B cell (primary cell): Measurements from ENCODE around the gene KHK. TPM values are rescaled to one million over a fixed set of nuclear protein-coding genes. Genes with fewer than 3 reads are reported as not detected.

Source experiments
- ATAC-seq: fragments of 200-7000 bp; cut with Tn5 transposase; one replicate; pipeline ENCODE4 v1.10.0; 2021; ENCODE audit warnings: low read depth, mild to moderate bottlenecking, moderate number of reproducible peaks, moderate library complexity
- CTCF ChIA-PET: fragments of 350-600 bp; sonication (Branson Sonifier 250); formaldehyde crosslinking; loops from one replicate; lab custom pipeline; 2021; ENCODE audit warnings: antibody characterized with exemption, inconsistent platforms; lab: Charles Lee
- POLR2A ChIA-PET: fragments of 350-600 bp; sonication (Branson Sonifier 250); formaldehyde crosslinking; loops from one replicate; lab custom pipeline; 2021; ENCODE audit warnings: antibody characterized with exemption; lab: Charles Lee
- DNase-seq: peaks from one replicate; pipeline ENCODE4 v3.0.0; 2013
- H2AFZ ChIP-seq: 2 replicates; pipeline ENCODE4 v1.6.1; 2012; ENCODE audit warnings: mild to moderate bottlenecking, low read depth, low read length; ENCODE audit not compliant: insufficient read depth, poor library complexity, severe bottlenecking
- H3K27ac ChIP-seq, 2 donors: 1 replicate in 1 of 2; 2 replicates in 1 of 2; pipeline ENCODE4 v1.5.1; 2012 to 2013; ENCODE audit warnings: low read length in 2 of 2, mild to moderate bottlenecking in 2 of 2, moderate library complexity in 1 of 2
- H3K27me3 ChIP-seq, 4 experiments: fragments of 200-600 bp in 1 of 4; sonication (generic) in 1 of 4; replicated peaks in 1 of 4; 1 replicate in 2 of 4; 2 replicates in 2 of 4; pipeline versions ENCODE4 v1.6.1 to v1.7.0; 2013 to 2016; ENCODE audit warnings: low read length in 3 of 4, mild to moderate bottlenecking in 2 of 4, mixed read lengths in 1 of 4, moderate library complexity in 1 of 4; ENCODE audit not compliant: insufficient read depth in 4 of 4, control insufficient read depth in 3 of 4; ENCODE audit errors: control extremely low read depth in 1 of 4
- H3K36me3 ChIP-seq, 2 experiments: replicated peaks in 1 of 2; 1 replicate in 1 of 2; 2 replicates in 1 of 2; pipeline versions ENCODE4 v1.6.1 to v1.7.1; 2013; ENCODE audit warnings: low read length in 1 of 2; ENCODE audit not compliant: insufficient read depth in 2 of 2, control insufficient read depth in 1 of 2; ENCODE audit errors: control extremely low read depth in 1 of 2, extremely low read depth in 1 of 2
- H3K4me1 ChIP-seq, 2 donors: fragments of 200-600 bp in 1 of 2; sonication (generic) in 1 of 2; 1 replicate in 1 of 2; 2 replicates in 1 of 2; pipeline versions ENCODE4 v1.5.1 to v1.6.1; 2013 to 2017; ENCODE audit warnings: low read length in 2 of 2; ENCODE audit not compliant: control insufficient read depth in 2 of 2, insufficient read depth in 2 of 2
- H3K4me2 ChIP-seq: replicated peaks from 2 replicates; pipeline ENCODE3; 2012; ENCODE audit warnings: mild to moderate bottlenecking, low read depth, low read length; ENCODE audit not compliant: poor library complexity, severe bottlenecking
- H3K4me3 ChIP-seq, 5 experiments: fragments of 200-600 bp in 1 of 5; sonication (generic) in 1 of 5; 1 replicate in 3 of 5; 2 replicates in 2 of 5; pipeline versions ENCODE4 v1.5.1 to v1.7.0; 2011 to 2016; ENCODE audit warnings: low read length in 4 of 5, mild to moderate bottlenecking in 4 of 5, low read depth in 2 of 5, control low read depth in 1 of 5, moderate library complexity in 1 of 5; ENCODE audit not compliant: insufficient read depth in 1 of 5; ENCODE audit errors: control extremely low read depth in 1 of 5, extremely low read depth in 1 of 5
- H3K79me2 ChIP-seq: fragments of 200-600 bp; sonication (generic); one replicate; pipeline ENCODE4 v1.6.0; 2016; ENCODE audit warnings: low read length; ENCODE audit not compliant: control insufficient read depth, insufficient read depth
- H3K9ac ChIP-seq: fragments of 200-600 bp; sonication (generic); 2 replicates; pipeline ENCODE4 v1.6.1; 2017; ENCODE audit warnings: mild to moderate bottlenecking, low read length, moderate library complexity
- H3K9me3 ChIP-seq, 3 donors: one replicate each; pipeline versions ENCODE4 v1.6.1 to v1.7.1; 2013; ENCODE audit warnings: low read length in 2 of 3; ENCODE audit not compliant: control insufficient read depth in 2 of 3, insufficient read depth in 1 of 3; ENCODE audit errors: control extremely low read depth in 1 of 3
- H4K20me1 ChIP-seq: 2 replicates; pipeline ENCODE4 v1.6.0; 2012; ENCODE audit warnings: mild to moderate bottlenecking, low read length; ENCODE audit not compliant: insufficient read depth, control insufficient read depth, poor library complexity, severe bottlenecking
- H3K27ac Mint-ChIP-seq: one replicate; pipeline ENCODE4 v1.8.0; 2021; ENCODE audit warnings: mixed read lengths
- H3K27me3 Mint-ChIP-seq: one replicate; pipeline ENCODE4 v1.8.0; 2021; ENCODE audit warnings: mixed read lengths
- H3K4me1 Mint-ChIP-seq: one replicate; pipeline ENCODE4 v1.8.0; 2021; ENCODE audit warnings: mixed read lengths
- H3K4me3 Mint-ChIP-seq: one replicate; pipeline ENCODE4 v1.8.0; 2021; ENCODE audit warnings: mixed read lengths
- H3K9me3 Mint-ChIP-seq: one replicate; pipeline ENCODE4 v1.8.0; 2022; ENCODE audit warnings: mixed read lengths; ENCODE audit not compliant: insufficient read depth
- EZH2 ChIP-seq: IDR thresholded peaks from 2 replicates; pipeline ENCODE4 v1.6.1; 2012; ENCODE audit warnings: borderline replicate concordance, low read depth, mild to moderate bottlenecking, moderate library complexity, low read length; ENCODE audit not compliant: insufficient read depth, poor library complexity, severe bottlenecking
- WGBS: methylation state at CpG from one replicate; pipeline ENCODE4 v1.1.5; 2013; ENCODE audit warnings: missing lambda C conversion rate; ENCODE audit not compliant: insufficient coverage; 5-methylcytosine and 5-hydroxymethylcytosine counted together
- intact Hi-C: fragments of 100-400 bp; cut with micrococcal nuclease; formaldehyde crosslinking; loops from one replicate; pipeline ENCODE4 v1.10.0; 2022
- polyA plus RNA-seq: library from polyadenylated mRNA; depleted of rRNA; stranded (reverse); fragments of >200 nt; gene quantifications from 2 replicates; pipeline ENCODE4 v1.2.3, GENCODE V29; 2012
- total RNA-seq, 2 donors: library from RNA; stranded (reverse); fragments of 120-200 nt in 1 of 2; gene quantifications; 1 replicate in 1 of 2; 2 replicates in 1 of 2; pipeline versions ENCODE4 v1.2.3 to v1.2.4, GENCODE V29; 2013 to 2022
- TF ChIP-seq, protein P1 (sequence below): fragments of 200-600 bp; IDR thresholded peaks from one replicate; pipeline ENCODE4 v1.8.0; 2022; ENCODE audit warnings: antibody characterized with exemption, mild to moderate bottlenecking

KHK gene
- total and polyA plus RNA-seq, 2 donors (not counting 1 experiment from before 2014, with no cell fraction given), result 3.3 to 4.0 TPM

DNA sequence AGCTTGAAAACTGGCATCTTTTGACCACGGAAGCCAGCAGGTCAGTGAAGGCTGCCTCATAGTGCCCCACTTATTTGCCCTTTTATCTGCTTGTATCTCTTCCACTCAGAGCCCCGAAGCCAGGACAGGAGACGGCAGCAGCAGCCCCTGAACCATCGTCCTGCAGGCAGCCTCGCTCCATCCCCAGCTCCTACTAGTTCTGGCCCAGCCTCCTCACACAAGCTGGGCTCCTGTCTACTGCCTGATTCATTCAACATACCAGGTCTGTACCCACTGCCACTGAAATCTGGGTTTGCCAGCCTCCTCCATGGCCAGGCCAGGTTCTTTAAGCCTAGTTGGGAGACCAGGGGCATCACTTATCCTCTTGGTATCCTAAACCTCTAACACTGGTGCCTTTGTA, 19.2 kb upstream of the KHK start:
- Histone ChIP-seq H3K79me2 (peaks cover 39% of the 10 kb centered on the region), H3K4me2 (no peak overlapping the region), H3K9me3 (no peaks in the 10 kb centered on the region), H3K9ac (no peak overlapping the region), H3K36me3 (peaks cover 6 to 40% of the 10 kb centered on the region in 2 experiments), H4K20me1 (peaks cover 17% of the 10 kb centered on the region), H3K27ac (no peak overlapping the region), H3K4me1 (peaks cover 19 to 25% of the 10 kb centered on the region in 2 donors), H3K4me3 (no peak overlapping the region), H3K27me3 (no peaks in the 10 kb centered on the region), H2AFZ (no peak overlapping the region)
- no peak for ATAC-seq
- POLR2A ChIA-PET, result interaction anchor here (0.5 to 1.8 kb wide), 3 partner anchors 13 to 338 kb away, joined by 3 to 7 read pairs (median 6); partner anchors contain the start of gene AGBL5
- CTCF ChIA-PET, result no interaction called here
- H3K4me3 Mint-ChIP-seq, result no peak overlapping the region
- H3K9me3 Mint-ChIP-seq, result no peaks in the 10 kb centered on the region
- TF ChIP-seq, protein P1, sequence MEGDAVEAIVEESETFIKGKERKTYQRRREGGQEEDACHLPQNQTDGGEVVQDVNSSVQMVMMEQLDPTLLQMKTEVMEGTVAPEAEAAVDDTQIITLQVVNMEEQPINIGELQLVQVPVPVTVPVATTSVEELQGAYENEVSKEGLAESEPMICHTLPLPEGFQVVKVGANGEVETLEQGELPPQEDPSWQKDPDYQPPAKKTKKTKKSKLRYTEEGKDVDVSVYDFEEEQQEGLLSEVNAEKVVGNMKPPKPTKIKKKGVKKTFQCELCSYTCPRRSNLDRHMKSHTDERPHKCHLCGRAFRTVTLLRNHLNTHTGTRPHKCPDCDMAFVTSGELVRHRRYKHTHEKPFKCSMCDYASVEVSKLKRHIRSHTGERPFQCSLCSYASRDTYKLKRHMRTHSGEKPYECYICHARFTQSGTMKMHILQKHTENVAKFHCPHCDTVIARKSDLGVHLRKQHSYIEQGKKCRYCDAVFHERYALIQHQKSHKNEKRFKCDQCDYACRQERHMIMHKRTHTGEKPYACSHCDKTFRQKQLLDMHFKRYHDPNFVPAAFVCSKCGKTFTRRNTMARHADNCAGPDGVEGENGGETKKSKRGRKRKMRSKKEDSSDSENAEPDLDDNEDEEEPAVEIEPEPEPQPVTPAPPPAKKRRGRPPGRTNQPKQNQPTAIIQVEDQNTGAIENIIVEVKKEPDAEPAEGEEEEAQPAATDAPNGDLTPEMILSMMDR, result no peak
- TF ChIP-seq EZH2, result no peak
- 93% methylated on average over 5 of the region's 5 CpGs for WGBS
- H3K4me1 Mint-ChIP-seq, result peaks cover 37% of the 10 kb centered on the region
- no peak overlapping the region for H3K27ac Mint-ChIP-seq
- DNase-seq, result no peak
- intact Hi-C loops, result no loop called here
- H3K27me3 Mint-ChIP-seq, result no peaks in the 10 kb centered on the region

DNA sequence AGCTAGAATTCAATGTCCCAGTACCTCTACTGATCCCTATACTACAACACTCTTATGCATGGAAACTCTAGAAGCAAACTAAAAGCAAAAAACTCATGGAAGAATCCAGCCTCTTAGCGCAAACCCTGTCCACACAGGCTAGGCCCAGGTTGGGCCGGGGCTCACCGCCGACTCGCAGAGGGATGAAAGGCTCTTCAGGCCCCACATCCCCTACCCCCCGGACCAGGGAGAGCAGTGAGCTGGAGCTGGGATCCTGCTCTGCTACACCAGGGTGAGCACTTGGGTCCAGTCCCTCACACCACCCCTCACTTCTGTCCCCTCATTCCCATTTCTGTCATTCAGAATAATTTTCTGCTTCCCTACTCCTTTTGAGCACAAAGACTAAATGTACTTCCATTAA, 17.1 kb upstream of the KHK start:
- H3K9ac ChIP-seq, result no peak overlapping the region
- peaks cover 48% of the 10 kb centered on the region for H3K4me1 Mint-ChIP-seq
- no peak overlapping the region for H2AFZ ChIP-seq
- H3K27ac Mint-ChIP-seq, result peak overlapping the region; percentile 11
- peak overlapping the region; percentile 47 for H3K4me3 Mint-ChIP-seq
- peaks cover 20 to 28% of the 10 kb centered on the region in 2 donors for H3K4me1 ChIP-seq
- peaks cover 6 to 35% of the 10 kb centered on the region in 2 experiments for H3K36me3 ChIP-seq
- intact Hi-C loops, result no loop called here
- H3K9me3 Mint-ChIP-seq, result no peaks in the 10 kb centered on the region
- H3K27me3 ChIP-seq, result no peaks in the 10 kb centered on the region
- DNase-seq, result no peak
- no peaks in the 10 kb centered on the region for H3K27me3 Mint-ChIP-seq
- ChIA-PET CTCF (no interaction called here), POLR2A (no interaction called here)
- no peak overlapping the region for H3K27ac ChIP-seq
- no peak overlapping the region for H3K4me2 ChIP-seq
- H4K20me1 ChIP-seq, result peaks cover 17% of the 10 kb centered on the region
- no peak for ATAC-seq
- TF ChIP-seq EZH2, result no peak
- TF ChIP-seq, protein P1, result no peak
- no peaks in the 10 kb centered on the region for H3K9me3 ChIP-seq
- 100% methylated on average over 6 of the region's 6 CpGs for WGBS
- peaks cover 39% of the 10 kb centered on the region for H3K79me2 ChIP-seq
- H3K4me3 ChIP-seq, result no peak overlapping the region
